ENCODE measurements around the gene ZNF804B. TPM values are rescaled to one million over a fixed set of nuclear protein-coding genes. Genes with fewer than 3 reads are reported as not detected.

Gene ZNF804B
- total RNA-seq, 2 donors from 2014 or later = not detected

GRCh38 chr7:89028319-89028718, 268.8 kb downstream of the ZNF804B start:
- Histone ChIP-seq H3K27ac (no peak overlapping the region), H3K36me3 (no peaks in the 10 kb centered on the region), H3K4me1 (ENCODE audit: control insufficient read depth in 1 of 2, low read depth in 2 of 2) (no peaks in the 10 kb centered on the region), H3K4me3 (no peak overlapping the region), H3K9me3 (no peaks in the 10 kb centered on the region), H3K27me3 (replicated peaks; ENCODE audit: insufficient read depth) (no peaks in the 10 kb centered on the region)
- TF ChIP-seq CTCF (IDR thresholded peaks at IDR 0.05) = no peak
- no peak for ATAC-seq (ENCODE audit: insufficient number of reproducible peaks, low FRiP score, low read depth)
- DNase-seq (ENCODE audit: low spot score) = no peak

- no peak overlapping the region for H3K4me3 ChIP-seq
- no peak for DNase-seq (ENCODE audit: low spot score)
- H3K27ac ChIP-seq = no peak overlapping the region
- no peaks in the 10 kb centered on the region for H3K36me3 ChIP-seq
- no peaks in the 10 kb centered on the region for H3K4me1 ChIP-seq (ENCODE audit: control insufficient read depth in 1 of 2, low read depth in 2 of 2)
- H3K27me3 ChIP-seq (replicated peaks; ENCODE audit: insufficient read depth) = no peaks in the 10 kb centered on the region
- no peak for ATAC-seq (ENCODE audit: insufficient number of reproducible peaks, low FRiP score, low read depth)
- no peak for TF ChIP-seq CTCF (IDR thresholded peaks at IDR 0.05)
- no peaks in the 10 kb centered on the region for H3K9me3 ChIP-seq
Observed at GRCh38 chr7:89029864-89030263, 270.4 kb downstream of the ZNF804B start.

GRCh38 chr7:89041240-89041639, 281.7 kb downstream of the ZNF804B start:
- Histone ChIP-seq H3K36me3 (no peaks in the 10 kb centered on the region), H3K4me3 (no peak overlapping the region), H3K27ac (no peak overlapping the region), H3K4me1 (ENCODE audit: control insufficient read depth in 1 of 2, low read depth in 2 of 2) (no peaks in the 10 kb centered on the region), H3K27me3 (replicated peaks; ENCODE audit: insufficient read depth) (no peaks in the 10 kb centered on the region), H3K9me3 (no peaks in the 10 kb centered on the region)
- no peak for ATAC-seq (ENCODE audit: insufficient number of reproducible peaks, low FRiP score, low read depth)
- TF ChIP-seq CTCF (IDR thresholded peaks at IDR 0.05) = no peak
- no peak for DNase-seq (ENCODE audit: low spot score)

GRCh38 chr7:89042940-89043339, 283.4 kb downstream of the ZNF804B start:
- no peak for ATAC-seq (ENCODE audit: insufficient number of reproducible peaks, low FRiP score, low read depth)
- no peak overlapping the region for H3K27ac ChIP-seq

GRCh38 chr7:89049043-89049442, 289.5 kb downstream of the ZNF804B start:
- no peaks in the 10 kb centered on the region for H3K9me3 ChIP-seq
- H3K36me3 ChIP-seq = no peaks in the 10 kb centered on the region
- no peaks in the 10 kb centered on the region for H3K27me3 ChIP-seq (replicated peaks; ENCODE audit: insufficient read depth)
- no peaks in the 10 kb centered on the region for H3K4me1 ChIP-seq (ENCODE audit: control insufficient read depth in 1 of 2, low read depth in 2 of 2)
- DNase-seq (ENCODE audit: low spot score) = no peak
- H3K4me3 ChIP-seq = no peak overlapping the region
- TF ChIP-seq CTCF (IDR thresholded peaks at IDR 0.05) = no peak
- ATAC-seq (ENCODE audit: insufficient number of reproducible peaks, low FRiP score, low read depth) = no peak
- H3K27ac ChIP-seq = no peak overlapping the region

More at GRCh38 chr7:89042940-89043339, 283.4 kb downstream of the ZNF804B start:
- Histone ChIP-seq H3K36me3 (no peaks in the 10 kb centered on the region), H3K4me1 (ENCODE audit: control insufficient read depth in 1 of 2, low read depth in 2 of 2) (no peaks in the 10 kb centered on the region), H3K9me3 (no peaks in the 10 kb centered on the region), H3K4me3 (no peak overlapping the region), H3K27me3 (replicated peaks; ENCODE audit: insufficient read depth) (no peaks in the 10 kb centered on the region)
- no peak for TF ChIP-seq CTCF (IDR thresholded peaks at IDR 0.05)
- DNase-seq (ENCODE audit: low spot score) = no peak

Measured in thoracic aorta (tissue), 2 donors.